Colonic mucosa (tissue), 4 donors: ENCODE results near the gene C6. TPM values are rescaled to one million over a fixed set of nuclear protein-coding genes. Genes with fewer than 3 reads are reported as not detected.

Experiments used
- DNase-seq: peaks from one replicate; pipeline ENCODE4 v3.0.0-alpha.2; 2020
- H3K27ac ChIP-seq: fragments of 200-600 bp; one replicate; pipeline ENCODE4 v1.8.0; 2021
- H3K27me3 ChIP-seq: fragments of 200-600 bp; one replicate; pipeline ENCODE4 v1.8.0; 2021
- H3K36me3 ChIP-seq: fragments of 200-600 bp; one replicate; pipeline ENCODE4 v1.8.0; 2021
- H3K4me1 ChIP-seq: fragments of 200-600 bp; one replicate; pipeline ENCODE4 v1.8.0; 2021; ENCODE audit warnings: mild to moderate bottlenecking
- H3K4me3 ChIP-seq: fragments of 200-600 bp; one replicate; pipeline ENCODE4 v1.8.0; 2021
- H3K9ac ChIP-seq, 2 donors: one replicate each; pipeline ENCODE4 v1.7.0; 2013; ENCODE audit warnings: control low read depth in 2 of 2, low read depth in 2 of 2, low read length in 2 of 2
- H3K9me3 ChIP-seq: fragments of 200-600 bp; one replicate; pipeline ENCODE4 v1.8.0; 2021
- CTCF ChIP-seq: fragments of 200-600 bp; IDR thresholded peaks from one replicate; pipeline ENCODE4 v1.8.0; 2022; ENCODE audit warnings: antibody characterized with exemption, mild to moderate bottlenecking
- intact Hi-C: fragments of 100-400 bp; cut with DNase I; formaldehyde crosslinking; loops from one replicate; pipeline ENCODE4 v1.14.1; 2022
- total RNA-seq, 2 donors: library from RNA; stranded (reverse); fragmentation: NEBNext Ultra II Directional in 1 of 2; extraction: Animal tissue kit (Norgen Biotek cat#: 25700) in 1 of 2; gene quantifications; one replicate each; pipeline ENCODE4 v1.2.1, GENCODE V29; 2021
- donor health status: healthy.
- donor health status: DM: no; HTN: no; CAD: no.
- donor health status: DM: no; HTN: no; CAD: no.

C6 gene
- total RNA-seq, 2 donors from 2014 or later = 1.1 to 1.4 TPM

DNA sequence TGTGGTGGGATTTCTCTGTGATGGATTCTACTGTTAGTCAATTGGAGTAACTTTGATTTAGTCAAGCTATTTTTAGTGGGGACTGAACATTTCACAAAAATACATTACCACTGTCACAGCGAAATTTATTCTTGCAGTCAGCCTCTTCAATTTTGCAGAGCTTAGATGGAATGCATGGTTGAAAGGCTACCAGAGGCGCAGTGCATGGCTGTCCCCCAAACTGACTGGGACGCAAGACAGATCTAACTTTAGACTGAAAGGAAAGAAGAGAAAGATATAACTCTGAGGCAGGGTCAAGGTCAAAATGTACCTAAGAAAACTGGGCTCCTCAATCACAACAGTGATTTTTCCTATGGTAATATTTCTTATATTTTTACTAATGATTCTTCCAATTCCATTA, 13.7 kb downstream of the C6 start:
- no peak for DNase-seq
- no peak overlapping the region for H3K27ac ChIP-seq
- no peaks in the 10 kb centered on the region for H3K36me3 ChIP-seq
- H3K9ac ChIP-seq = no peak overlapping the region
- intact Hi-C loops = no loop called here
- H3K4me1 ChIP-seq = no peaks in the 10 kb centered on the region
- no peaks in the 10 kb centered on the region for H3K27me3 ChIP-seq
- no peak for TF ChIP-seq CTCF
- H3K4me3 ChIP-seq = no peak overlapping the region
- H3K9me3 ChIP-seq = no peaks in the 10 kb centered on the region

- Histone ChIP-seq H3K36me3 (no peaks in the 10 kb centered on the region), H3K9me3 (no peaks in the 10 kb centered on the region), H3K27ac (no peak overlapping the region), H3K4me3 (no peak overlapping the region), H3K4me1 (no peaks in the 10 kb centered on the region), H3K9ac (no peak overlapping the region), H3K27me3 (no peaks in the 10 kb centered on the region)
- DNase-seq = no peak
- intact Hi-C loops = no loop called here
- no peak for TF ChIP-seq CTCF
Measured at GRCh38 chr5:41196197-41196596, 17.1 kb downstream of the C6 start.

DNA sequence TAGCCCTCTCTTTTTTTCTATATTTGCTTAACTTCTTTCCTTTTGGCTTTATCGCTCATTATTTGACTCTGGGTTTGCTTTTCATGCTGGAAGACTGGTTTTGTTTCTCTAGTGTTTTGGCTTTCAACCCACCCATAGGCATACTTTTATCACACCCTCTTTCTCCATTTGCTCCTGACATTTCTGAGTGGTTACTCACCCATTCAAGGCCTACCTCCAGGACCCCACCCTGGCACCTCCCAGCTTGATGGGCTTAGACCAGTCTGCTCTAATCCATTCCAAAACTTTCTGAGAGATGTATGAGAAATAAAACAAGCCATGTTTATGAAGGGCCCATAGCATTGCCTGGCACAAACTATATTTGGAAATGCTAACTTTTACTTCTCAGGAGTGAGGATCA, 18.1 kb downstream of the C6 start:
- no peak for TF ChIP-seq CTCF
- Histone ChIP-seq H3K9ac (no peak overlapping the region), H3K36me3 (no peaks in the 10 kb centered on the region), H3K4me1 (no peaks in the 10 kb centered on the region), H3K27ac (no peak overlapping the region), H3K27me3 (no peaks in the 10 kb centered on the region), H3K4me3 (no peak overlapping the region), H3K9me3 (no peaks in the 10 kb centered on the region)
- no peak for DNase-seq
- intact Hi-C loops = no loop called here

DNA sequence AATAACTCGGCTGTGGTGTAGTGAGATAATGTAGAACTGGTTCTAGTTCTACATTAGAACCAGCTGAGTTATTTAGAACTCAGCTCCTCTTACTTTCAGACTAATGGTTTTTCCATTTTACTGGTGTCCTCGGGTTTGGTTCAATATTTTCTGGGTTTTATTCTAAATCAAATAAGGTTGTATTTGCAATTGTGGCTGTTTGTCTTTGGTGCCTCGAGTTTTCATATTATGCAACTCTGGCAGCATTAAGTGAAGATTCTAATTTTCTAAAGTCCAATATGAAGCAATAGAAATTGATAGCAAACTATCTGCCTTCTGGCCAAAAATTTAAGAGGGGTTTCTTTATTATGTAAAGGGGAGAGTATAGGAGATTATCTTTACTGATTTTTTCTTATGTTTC, 19.0 kb downstream of the C6 start:
- intact Hi-C loops = no loop called here

GRCh38 chr5:41193456-41194205, 19.7 kb downstream of the C6 start:
- intact Hi-C loops = no loop called here
- Histone ChIP-seq H3K36me3 (no peaks in the 10 kb centered on the region), H3K4me3 (no peak overlapping the region), H3K9me3 (no peaks in the 10 kb centered on the region), H3K27me3 (no peaks in the 10 kb centered on the region), H3K9ac (no peak overlapping the region), H3K27ac (no peak overlapping the region), H3K4me1 (no peaks in the 10 kb centered on the region)
- peak; percentile 93 for DNase-seq
- no peak for TF ChIP-seq CTCF

More for the DNA sequence above, 19.0 kb downstream of the C6 start:
- no peak overlapping the region for H3K27ac ChIP-seq
- H3K36me3 ChIP-seq = no peaks in the 10 kb centered on the region
- no peaks in the 10 kb centered on the region for H3K27me3 ChIP-seq
- no peak for DNase-seq
- H3K9ac ChIP-seq = no peak overlapping the region
- no peaks in the 10 kb centered on the region for H3K4me1 ChIP-seq
- TF ChIP-seq CTCF = no peak
- no peaks in the 10 kb centered on the region for H3K9me3 ChIP-seq
- no peak overlapping the region for H3K4me3 ChIP-seq
